Thymus (tissue), 11 donors: ENCODE measurements around the gene SAG. TPM values are rescaled to one million over a fixed set of nuclear protein-coding genes. Genes with fewer than 3 reads are reported as not detected.
"Not testable (repeated sequence)": the region's sequence is repeated elsewhere in the genome, so short reads cannot be mapped to it uniquely, and the experiment has no call there.

Experiments
- DNase-seq, 9 donors: peaks; one replicate each; pipeline ENCODE4 v3.0.0-alpha.2; 2013; ENCODE audit warnings: low spot score in 9 of 9, low read depth in 6 of 9, missing footprints in 1 of 9
- H3K27ac ChIP-seq, 2 donors: one replicate each; pipeline ENCODE4 v1.5.1; 2013; ENCODE audit warnings: control low read depth in 1 of 2, low read depth in 1 of 2, low read length in 1 of 2, mild to moderate bottlenecking in 1 of 2, moderate library complexity in 1 of 2
- H3K27me3 ChIP-seq, 2 donors: one replicate each; pipeline ENCODE4 v1.5.1; 2013; ENCODE audit warnings: low read length in 1 of 2; ENCODE audit not compliant: control insufficient read depth in 2 of 2, insufficient read depth in 1 of 2
- H3K36me3 ChIP-seq, 2 donors: one replicate each; pipeline ENCODE4 v1.5.1; 2013; ENCODE audit warnings: low read length in 1 of 2, mild to moderate bottlenecking in 1 of 2, moderate library complexity in 1 of 2; ENCODE audit not compliant: control insufficient read depth in 2 of 2, insufficient read depth in 2 of 2
- H3K4me1 ChIP-seq, 2 donors: one replicate each; pipeline ENCODE4 v1.5.1; 2013; ENCODE audit warnings: low read length in 2 of 2; ENCODE audit not compliant: control insufficient read depth in 2 of 2, insufficient read depth in 2 of 2
- H3K4me3 ChIP-seq, 2 donors: one replicate each; pipeline ENCODE4 v1.5.1; 2013; ENCODE audit warnings: low read length in 2 of 2, control low read depth in 1 of 2, mild to moderate bottlenecking in 1 of 2
- H3K9me3 ChIP-seq, 2 donors: one replicate each; pipeline ENCODE4 v1.5.1; 2013; ENCODE audit warnings: low read length in 1 of 2, mild to moderate bottlenecking in 1 of 2; ENCODE audit not compliant: control insufficient read depth in 2 of 2, insufficient read depth in 1 of 2
- WGBS: extraction: QIAGEN DNeasy Blood & Tissue Kit; methylation state at CpG from one replicate; pipeline ENCODE4 v1.1.7; 2013; 5-methylcytosine and 5-hydroxymethylcytosine counted together
- polyA plus RNA-seq: library from polyadenylated mRNA; stranded (reverse); fragments of 200-250 nt; gene quantifications from one replicate; pipeline ENCODE4 v1.2.3, GENCODE V29; 2013
- total RNA-seq: library from RNA; stranded (reverse); fragments of 120-200 nt; gene quantifications from one replicate; pipeline ENCODE4 v1.2.4, GENCODE V29; 2013
- donor health status: healthy.

The SAG gene
- total and polyA plus RNA-seq, 2 donors, result 0.32 to 0.61 TPM

GRCh38 chr2:233371641-233372040 lies 64.0 kb downstream of the SAG start:
- Histone ChIP-seq H3K27ac (no peak overlapping the region), H3K36me3 (peaks cover 0 to 2% of the 10 kb centered on the region in 2 donors), H3K9me3 (no peaks in the 10 kb centered on the region), H3K27me3 (no peaks in the 10 kb centered on the region), H3K4me1 (peaks cover 3 to 7% of the 10 kb centered on the region in 2 donors), H3K4me3 (no peak overlapping the region)
- 97% methylated on average over 2 of the region's 2 CpGs for WGBS
- DNase-seq, result no peak

- Histone ChIP-seq H3K27ac (no peak overlapping the region), H3K4me1 (peaks cover 3 to 7% of the 10 kb centered on the region in 2 donors), H3K27me3 (no peaks in the 10 kb centered on the region), H3K36me3 (peaks cover 0 to 2% of the 10 kb centered on the region in 2 donors), H3K9me3 (peaks cover 0 to 4% of the 10 kb centered on the region in 2 donors), H3K4me3 (no peak overlapping the region)
- 98% methylated on average over 8 of the region's 8 CpGs for WGBS
- no peak for DNase-seq
Observed at GRCh38 chr2:233372855-233373254, 65.2 kb downstream of the SAG start.

- H3K36me3 ChIP-seq, result peaks cover 0 to 2% of the 10 kb centered on the region in 2 donors
- 97% methylated on average over 5 of the region's 5 CpGs for WGBS
Observed at GRCh38 chr2:233373316-233373715, 65.7 kb downstream of the SAG start.

GRCh38 chr2:233374776-233375175 lies 67.2 kb downstream of the SAG start:
- not testable (repeated sequence) for H3K4me3 ChIP-seq, H3K9me3 ChIP-seq, H3K4me1 ChIP-seq, H3K36me3 ChIP-seq, H3K27ac ChIP-seq, DNase-seq, H3K27me3 ChIP-seq
- 98% methylated on average over 11 of the region's 11 CpGs for whole genome bisulfite sequencing

More at GRCh38 chr2:233373316-233373715, 65.7 kb downstream of the SAG start:
- Histone ChIP-seq H3K27me3 (no peaks in the 10 kb centered on the region), H3K4me1 (peaks cover 3 to 7% of the 10 kb centered on the region in 2 donors), H3K9me3 (peaks cover 0 to 4% of the 10 kb centered on the region in 2 donors), H3K4me3 (no peak overlapping the region), H3K27ac (no peak overlapping the region)
- DNase-seq, result no peak

GRCh38 chr2:233375490-233376314 lies 68.1 kb downstream of the SAG start:
- Histone ChIP-seq H3K4me1 (peaks cover 3 to 7% of the 10 kb centered on the region in 2 donors), H3K4me3 (no peak overlapping the region), H3K9me3 (peaks cover 0 to 4% of the 10 kb centered on the region in 2 donors), H3K27me3 (no peaks in the 10 kb centered on the region), H3K27ac (peak overlapping the region in 1 of 2 donors; percentile 31), H3K36me3 (peaks cover 0 to 2% of the 10 kb centered on the region in 2 donors)
- 77% methylated on average over 10 of the region's 10 CpGs for WGBS
- DNase-seq, result no peak

- WGBS, result 95% methylated on average over 6 of the region's 6 CpGs
- no peaks in the 10 kb centered on the region for H3K27me3 ChIP-seq
- H3K9me3 ChIP-seq, result peaks cover 0 to 4% of the 10 kb centered on the region in 2 donors
- H3K27ac ChIP-seq, result no peak overlapping the region
- no peaks in the 10 kb centered on the region for H3K36me3 ChIP-seq
- no peak for DNase-seq
- no peak overlapping the region for H3K4me3 ChIP-seq
- peaks cover 7 to 9% of the 10 kb centered on the region in 2 donors for H3K4me1 ChIP-seq
Observed at GRCh38 chr2:233379034-233379433, 71.4 kb downstream of the SAG start.

- no peak overlapping the region for H3K27ac ChIP-seq
- no peak for DNase-seq
- no peak overlapping the region for H3K4me3 ChIP-seq
- 83% methylated on average over 1 of the region's 1 CpG for WGBS
- peaks cover 0 to 4% of the 10 kb centered on the region in 2 donors for H3K9me3 ChIP-seq
- H3K36me3 ChIP-seq, result no peaks in the 10 kb centered on the region
- no peaks in the 10 kb centered on the region for H3K27me3 ChIP-seq
- H3K4me1 ChIP-seq, result peaks cover 11 to 13% of the 10 kb centered on the region in 2 donors
Observed at GRCh38 chr2:233379441-233379840, 71.8 kb downstream of the SAG start.

- WGBS, result 96% methylated on average over 13 of the region's 13 CpGs
- Histone ChIP-seq H3K4me3 (no peak overlapping the region), H3K27me3 (no peaks in the 10 kb centered on the region), H3K4me1 (peaks cover 19% of the 10 kb centered on the region in 2 donors), H3K36me3 (no peaks in the 10 kb centered on the region), H3K27ac (no peak overlapping the region), H3K9me3 (peaks cover 0 to 4% of the 10 kb centered on the region in 2 donors)
- no peak for DNase-seq
Observed at GRCh38 chr2:233380132-233380895, 72.7 kb downstream of the SAG start.
